Karpas-422 (cell line): ENCODE measurements around the gene TRIM46. TPM values are rescaled to one million over a fixed set of nuclear protein-coding genes. Genes with fewer than 3 reads are reported as not detected.
A peak's percentile ranks its signal among the peaks of the same experiment; 100 is the strongest.

Source experiments
- DNase-seq: peaks from one replicate; pipeline ENCODE4 v3.0.0-alpha.2; 2015
- H2AFZ ChIP-seq: fragments of 200-600 bp; sonication (generic); 2 replicates; pipeline ENCODE4 v1.6.1; 2014; ENCODE audit warnings: antibody characterized with exemption, low read length, mixed read lengths
- H3K27ac ChIP-seq: fragments of 200-600 bp; sonication (generic); 2 replicates; pipeline ENCODE4 v1.5.1; 2014; ENCODE audit warnings: mild to moderate bottlenecking, low read length, moderate library complexity
- H3K27me3 ChIP-seq: fragments of 200-600 bp; sonication (generic); 2 replicates; pipeline ENCODE4 v1.6.1; 2014; ENCODE audit warnings: low read length, mixed read lengths
- H3K36me3 ChIP-seq: fragments of 200-600 bp; sonication (generic); 2 replicates; pipeline ENCODE4 v1.6.1; 2014; ENCODE audit warnings: low read length, mixed read lengths; ENCODE audit not compliant: insufficient read depth
- H3K4me1 ChIP-seq: fragments of 200-600 bp; sonication (generic); 2 replicates; pipeline ENCODE4 v1.6.1; 2014; ENCODE audit warnings: mild to moderate bottlenecking, low read length, mixed read lengths
- H3K4me2 ChIP-seq: fragments of 200-600 bp; sonication (generic); 2 replicates; pipeline ENCODE4 v1.6.1; 2014; ENCODE audit warnings: low read length, low read depth, mild to moderate bottlenecking; ENCODE audit not compliant: poor library complexity, severe bottlenecking
- H3K4me3 ChIP-seq: fragments of 200-600 bp; sonication (generic); 2 replicates; pipeline ENCODE4 v1.5.1; 2014; ENCODE audit warnings: mild to moderate bottlenecking, antibody characterized with exemption, low read length, mixed read lengths
- H3K79me2 ChIP-seq: fragments of 200-600 bp; sonication (generic); 2 replicates; pipeline ENCODE4 v1.6.1; 2014; ENCODE audit warnings: mild to moderate bottlenecking, low read length, mixed read lengths
- H3K9ac ChIP-seq: fragments of 200-600 bp; sonication (generic); 2 replicates; pipeline ENCODE4 v1.6.0; 2014; ENCODE audit warnings: low read length
- H3K9me2 ChIP-seq: fragments of 200-600 bp; sonication (generic), shearing (Covaris generic); replicated peaks from 2 replicates; pipeline ENCODE4 v1.6.0; 2014; ENCODE audit warnings: mild to moderate bottlenecking, low read length, moderate library complexity; ENCODE audit not compliant: insufficient read depth
- H3K9me3 ChIP-seq: fragments of 300-700, 200-600 bp; sonication (generic); 2 replicates; pipeline ENCODE4 v1.6.1; 2014; ENCODE audit warnings: low read length, mixed read lengths
- H4K20me1 ChIP-seq: fragments of 200-600 bp; sonication (generic); 2 replicates; pipeline ENCODE4 v1.6.1; 2014; ENCODE audit warnings: mild to moderate bottlenecking, antibody characterized with exemption, low read length, low read depth; ENCODE audit not compliant: insufficient read depth
- total RNA-seq: library from RNA; depleted of rRNA; stranded (reverse); fragments of >200 nt; shearing (Covaris generic); gene quantifications from 2 replicates; pipeline ENCODE4 v1.2.3, GENCODE V29; 2014; ENCODE audit warnings: low replicate concordance

The TRIM46 gene
- total RNA-seq, 1 experiment from 2014 or later = 5.1 TPM

DNA sequence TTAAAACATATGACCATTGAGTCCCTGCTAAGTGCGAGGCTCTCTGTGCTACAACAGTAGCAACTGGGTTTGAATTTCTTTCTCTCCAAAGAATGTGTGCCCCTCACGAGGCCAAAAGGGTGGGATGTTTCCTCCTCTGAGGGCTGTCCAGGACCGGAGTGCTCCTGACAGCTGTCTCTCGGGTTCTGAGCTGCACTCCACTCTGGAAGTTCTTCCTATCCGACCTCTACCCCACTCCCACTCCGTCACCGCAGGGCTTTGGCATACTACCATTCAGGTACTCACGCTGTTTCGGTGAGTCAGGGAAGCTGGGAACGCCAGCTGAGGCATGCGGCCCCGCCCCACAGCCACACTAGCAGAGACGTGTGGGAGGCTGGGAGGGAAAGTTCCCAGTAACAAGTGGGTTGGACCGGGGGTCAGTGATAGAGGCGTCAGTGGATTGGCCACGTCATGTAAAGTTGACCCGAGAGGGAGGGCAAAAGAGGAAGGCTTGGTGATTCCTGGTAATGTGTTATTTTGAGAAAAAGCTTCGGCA is 38.7 kb upstream of the TRIM46 start:
- H3K79me2 ChIP-seq = peaks cover 26% of the 10 kb centered on the region
- H3K27me3 ChIP-seq = no peaks in the 10 kb centered on the region
- H2AFZ ChIP-seq = 0 out of 2 replicates have a peak overlapping the region, but pooled peaks have one; percentile 33
- H3K9ac ChIP-seq = peak overlapping the region; percentile 84
- no peaks in the 10 kb centered on the region for H4K20me1 ChIP-seq
- peak overlapping the region; percentile 73 for H3K4me3 ChIP-seq
- H3K4me1 ChIP-seq = peaks cover 36% of the 10 kb centered on the region
- H3K4me2 ChIP-seq = peak overlapping the region; percentile 77
- peaks cover 4% of the 10 kb centered on the region; the same call in 1 of the 2 replicates for H3K36me3 ChIP-seq
- no peaks in the 10 kb centered on the region for H3K9me2 ChIP-seq
- peak; percentile 66 for DNase-seq
- peak overlapping the region; percentile 10; the same call in 1 of the 2 replicates for H3K27ac ChIP-seq
- no peaks in the 10 kb centered on the region for H3K9me3 ChIP-seq

DNA sequence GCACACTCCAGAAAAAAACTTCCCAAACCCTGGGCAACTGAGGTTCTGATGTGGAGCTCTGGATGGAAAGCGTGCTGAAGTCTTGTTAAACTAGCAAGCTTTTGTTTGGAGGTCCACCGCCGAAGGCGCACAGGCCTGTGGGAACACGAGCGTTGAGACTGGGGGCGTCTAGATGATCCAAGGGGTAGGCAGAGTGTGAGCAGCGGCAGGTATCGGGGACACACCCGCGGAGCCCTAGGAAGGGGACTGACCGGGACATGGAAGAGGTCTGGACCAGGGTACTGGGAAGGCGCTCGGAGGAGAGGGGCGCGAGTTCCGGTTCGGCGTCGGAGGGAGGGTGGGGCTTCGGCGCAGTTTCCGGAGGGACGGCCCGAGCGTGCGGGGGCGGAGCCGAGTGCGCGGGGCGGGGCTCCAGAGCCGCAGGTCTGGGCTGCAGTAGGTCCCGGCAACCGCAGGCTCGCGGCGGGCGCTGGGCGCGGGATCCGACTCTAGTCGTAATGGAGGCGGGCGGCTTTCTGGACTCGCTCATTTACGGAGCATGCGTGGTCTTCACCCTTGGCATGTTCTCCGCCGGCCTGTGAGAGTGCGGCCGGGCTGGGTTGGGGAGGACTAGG is 38.1 kb upstream of the TRIM46 start, which contains the start of gene SLC50A1:
TSS of gene SLC50A1 (plus strand) at position 438 of the 614 bp plus-strand sequence. CDS start at position 498, 60 bp downstream.
- Histone ChIP-seq H3K4me1 (peaks cover 37% of the 10 kb centered on the region), H3K9me2 (no peaks in the 10 kb centered on the region), H3K4me2 (peak within 1 kb of the TSS; percentile 77), H3K4me3 (peak within 1 kb of the TSS; percentile 73), H3K27ac (peak within 1 kb of the TSS; percentile 80), H3K9ac (peak within 1 kb of the TSS; percentile 84), H4K20me1 (no peaks in the 10 kb centered on the region), H3K27me3 (no peaks in the 10 kb centered on the region), H3K79me2 (peaks cover 29% of the 10 kb centered on the region), H3K36me3 (peaks cover 4% of the 10 kb centered on the region; the same call in 1 of the 2 replicates), H3K9me3 (no peaks in the 10 kb centered on the region), H2AFZ (peak within 1 kb of the TSS; percentile 67; the same call in 1 of the 2 replicates)
- peak; percentile 98 for DNase-seq

DNA sequence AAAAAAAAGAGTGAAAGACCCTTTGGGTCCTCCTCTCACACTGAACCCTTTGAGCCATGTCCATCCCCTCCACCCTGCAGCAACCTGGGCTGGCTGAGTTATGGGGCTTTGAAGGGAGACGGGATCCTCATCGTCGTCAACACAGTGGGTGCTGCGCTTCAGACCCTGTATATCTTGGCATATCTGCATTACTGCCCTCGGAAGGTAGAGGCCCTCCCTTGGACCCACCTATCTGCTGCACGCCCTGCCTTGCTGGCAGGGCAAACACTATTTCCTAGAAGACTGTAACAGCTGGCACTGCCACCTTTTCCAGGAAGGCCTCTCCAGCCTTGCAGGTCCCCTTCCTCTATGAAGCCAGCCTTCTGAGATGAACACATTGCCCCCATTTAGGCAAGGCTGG is 36.9 kb upstream of the TRIM46 start:
- H3K4me3 ChIP-seq = peak overlapping the region; percentile 73
- no peaks in the 10 kb centered on the region for H3K27me3 ChIP-seq
- peak overlapping the region; percentile 77 for H3K4me2 ChIP-seq
- peak; percentile 63 for DNase-seq
- H3K9ac ChIP-seq = peak overlapping the region; percentile 84
- peak overlapping the region; percentile 80 for H3K27ac ChIP-seq
- H3K79me2 ChIP-seq = peaks cover 29% of the 10 kb centered on the region
- no peaks in the 10 kb centered on the region for H4K20me1 ChIP-seq
- H3K4me1 ChIP-seq = peaks cover 39% of the 10 kb centered on the region
- no peak overlapping the region for H2AFZ ChIP-seq
- H3K9me3 ChIP-seq = no peaks in the 10 kb centered on the region
- no peaks in the 10 kb centered on the region for H3K9me2 ChIP-seq
- H3K36me3 ChIP-seq = peaks cover 4% of the 10 kb centered on the region; the same call in 1 of the 2 replicates

- no peak for DNase-seq
- H3K27ac ChIP-seq = peak overlapping the region; percentile 80
- H3K36me3 ChIP-seq = peaks cover 4% of the 10 kb centered on the region; the same call in 1 of the 2 replicates
- H3K4me2 ChIP-seq = peak overlapping the region; percentile 77
- H3K4me3 ChIP-seq = peak overlapping the region; percentile 73
- peaks cover 29% of the 10 kb centered on the region for H3K79me2 ChIP-seq
- H3K9me3 ChIP-seq = no peaks in the 10 kb centered on the region
- no peaks in the 10 kb centered on the region for H4K20me1 ChIP-seq
- peak overlapping the region; percentile 84 for H3K9ac ChIP-seq
- no peaks in the 10 kb centered on the region for H3K9me2 ChIP-seq
- peaks cover 39% of the 10 kb centered on the region for H3K4me1 ChIP-seq
- H3K27me3 ChIP-seq = no peaks in the 10 kb centered on the region
- H2AFZ ChIP-seq = no peak overlapping the region
Measured at GRCh38 chr1:155137154-155137949, 36.3 kb upstream of the TRIM46 start.

GRCh38 chr1:155139895-155140629 is 33.6 kb upstream of the TRIM46 start, which contains the start of gene DPM3:
Gene DPM3 (minus strand): TSS chr1:155140531. CDS start chr1:155140240, 291 bp downstream.
- H3K4me3 ChIP-seq = peak within 1 kb of the TSS; percentile 95
- H3K27ac ChIP-seq = no peak within 1 kb of the TSS
- no peaks in the 10 kb centered on the region for H3K9me3 ChIP-seq
- peak within 1 kb of the TSS; percentile 77 for H3K4me2 ChIP-seq
- peak within 1 kb of the TSS; percentile 99 for H2AFZ ChIP-seq
- H3K36me3 ChIP-seq = peaks cover 4% of the 10 kb centered on the region; the same call in 1 of the 2 replicates
- H3K27me3 ChIP-seq = no peaks in the 10 kb centered on the region
- H3K79me2 ChIP-seq = peaks cover 29% of the 10 kb centered on the region
- peak within 1 kb of the TSS; percentile 76 for H3K9ac ChIP-seq
- no peaks in the 10 kb centered on the region for H3K9me2 ChIP-seq
- H4K20me1 ChIP-seq = no peaks in the 10 kb centered on the region
- peak; percentile 96 for DNase-seq
- H3K4me1 ChIP-seq = peaks cover 32% of the 10 kb centered on the region

DNA sequence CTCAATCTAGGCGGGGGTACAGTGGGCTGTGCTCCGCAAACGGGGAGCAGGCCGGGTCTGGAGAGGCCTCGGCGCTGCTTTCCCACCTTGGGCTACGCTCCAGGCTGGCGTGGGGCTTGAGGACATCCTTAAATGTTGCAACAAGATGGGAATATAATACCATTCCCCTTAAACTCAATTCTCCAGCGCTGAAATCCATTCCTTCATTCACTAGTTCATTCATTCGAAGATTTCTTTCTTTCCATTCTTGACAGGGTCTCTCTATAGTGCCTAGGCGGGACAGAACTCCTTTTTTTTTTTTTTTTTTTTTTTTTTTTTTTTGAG is 33.1 kb upstream of the TRIM46 start:
- Histone ChIP-seq H4K20me1 (no peaks in the 10 kb centered on the region), H3K9ac (peak overlapping the region; percentile 76), H3K27ac (no peak overlapping the region), H3K4me1 (peaks cover 31% of the 10 kb centered on the region), H3K36me3 (peaks cover 4% of the 10 kb centered on the region; the same call in 1 of the 2 replicates), H3K79me2 (peaks cover 29% of the 10 kb centered on the region), H3K9me2 (no peaks in the 10 kb centered on the region), H3K4me3 (peak overlapping the region; percentile 95), H3K9me3 (no peaks in the 10 kb centered on the region), H2AFZ (peak overlapping the region; percentile 99), H3K27me3 (no peaks in the 10 kb centered on the region), H3K4me2 (peak overlapping the region; percentile 77)
- DNase-seq = no peak

DNA sequence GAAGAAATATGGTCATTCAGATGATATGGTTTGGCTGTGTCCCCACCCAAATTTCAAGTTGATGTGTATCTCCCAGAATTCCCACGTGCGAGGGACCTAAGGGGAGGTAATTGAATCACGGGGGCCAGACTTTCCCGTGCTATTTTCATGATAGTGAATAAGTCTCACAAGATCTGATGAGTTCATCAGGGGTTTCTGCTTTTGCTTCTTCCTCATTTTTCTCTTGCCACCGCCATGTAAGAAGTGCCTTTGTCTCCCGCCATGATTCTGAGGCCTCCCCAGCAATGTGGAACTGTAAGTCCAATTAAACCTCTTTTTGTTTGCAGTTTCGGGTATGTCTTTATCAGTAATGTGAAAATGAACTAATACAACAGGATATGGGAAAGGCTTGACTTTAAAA is 31.9 kb upstream of the TRIM46 start:
- Histone ChIP-seq H3K27ac (no peak overlapping the region), H3K9me2 (no peaks in the 10 kb centered on the region), H3K4me1 (peaks cover 30% of the 10 kb centered on the region), H2AFZ (no peak overlapping the region), H3K9me3 (no peaks in the 10 kb centered on the region), H3K4me3 (no peak overlapping the region), H3K27me3 (no peaks in the 10 kb centered on the region), H3K36me3 (peaks cover 4% of the 10 kb centered on the region; the same call in 1 of the 2 replicates), H3K79me2 (peaks cover 29% of the 10 kb centered on the region), H4K20me1 (no peaks in the 10 kb centered on the region), H3K9ac (no peak overlapping the region), H3K4me2 (no peak overlapping the region)
- DNase-seq = no peak
